HG03159 (cell line): ENCODE measurements around the gene BMERB1.
"Not testable (repeated sequence)": the region's sequence is repeated elsewhere in the genome, so short reads cannot be mapped to it uniquely, and the experiment has no call there.

Experiments used
- ATAC-seq: cut with Tn5 transposase; IDR thresholded peaks from one replicate; pipeline ENCODE4 v1.9.1; 2021; ENCODE audit warnings: mild to moderate bottlenecking, moderate library complexity; ENCODE audit not compliant: unreplicated experiment

BMERB1 gene

GRCh38 chr16:15459791-15460190 lies 25.4 kb downstream of the BMERB1 start:
- ATAC-seq, result no peak

GRCh38 chr16:15460601-15461000 lies 26.2 kb downstream of the BMERB1 start:
- ATAC-seq, result no peak

- ATAC-seq, result no peak
These were observed 27.0 kb downstream of the BMERB1 start for GRCh38 chr16:15461376-15461775.

- no peak for ATAC-seq
These were observed 30.2 kb downstream of the BMERB1 start for GRCh38 chr16:15464401-15465186.

GRCh38 chr16:15466131-15466530 lies 31.7 kb downstream of the BMERB1 start:
- no peak for ATAC-seq

GRCh38 chr16:15466886-15467781 lies 32.7 kb downstream of the BMERB1 start:
- no peak for ATAC-seq

- ATAC-seq, result not testable (repeated sequence)
These were observed 42.6 kb downstream of the BMERB1 start for GRCh38 chr16:15476971-15477370.

- ATAC-seq, result no peak
These were observed 43.4 kb downstream of the BMERB1 start for GRCh38 chr16:15477802-15478201.

GRCh38 chr16:15482068-15482747 lies 47.8 kb downstream of the BMERB1 start:
- ATAC-seq, result no peak

GRCh38 chr16:15482748-15483298 lies 48.4 kb downstream of the BMERB1 start:
- no peak for ATAC-seq

- ATAC-seq, result no peak
These were observed 49.5 kb downstream of the BMERB1 start for GRCh38 chr16:15483857-15484256.

GRCh38 chr16:15484662-15485061 lies 50.3 kb downstream of the BMERB1 start:
- ATAC-seq, result no peak

- ATAC-seq, result no peak
These were observed 50.8 kb downstream of the BMERB1 start for GRCh38 chr16:15485175-15485574.

GRCh38 chr16:15486661-15487060 lies 52.3 kb downstream of the BMERB1 start:
- no peak for ATAC-seq

- no peak for ATAC-seq
These were observed 53.2 kb downstream of the BMERB1 start for GRCh38 chr16:15487336-15488284.

- no peak for ATAC-seq
These were observed 54.6 kb downstream of the BMERB1 start for GRCh38 chr16:15489016-15489415.

- no peak for ATAC-seq
These were observed 55.8 kb downstream of the BMERB1 start for GRCh38 chr16:15490123-15490711.

- no peak for ATAC-seq
These were observed 57.0 kb downstream of the BMERB1 start for GRCh38 chr16:15491411-15491810.

- ATAC-seq, result no peak
These were observed 57.8 kb downstream of the BMERB1 start for GRCh38 chr16:15492091-15492740.
